Upper lobe of right lung (tissue), 1 donor: ENCODE data around the gene CTBP2. TPM values are rescaled to one million over a fixed set of nuclear protein-coding genes. Genes with fewer than 3 reads are reported as not detected.
A peak's percentile ranks its signal among the peaks of the same experiment; 100 is the strongest.

Source experiments
- ATAC-seq: fragments of 200-7000 bp; cut with Tn5 transposase; one replicate; pipeline ENCODE4 v1.9.1; 2020; ENCODE audit warnings: mild to moderate bottlenecking, moderate library complexity
- DNase-seq: peaks from one replicate; pipeline ENCODE4 v3.0.0-alpha.2; 2020
- H3K27ac ChIP-seq: fragments of 200-600 bp; one replicate; pipeline ENCODE4 v1.8.0; 2022
- H3K27me3 ChIP-seq: fragments of 200-600 bp; one replicate; pipeline ENCODE4 v1.8.0; 2022; ENCODE audit warnings: mild to moderate bottlenecking
- H3K36me3 ChIP-seq: fragments of 200-600 bp; one replicate; pipeline ENCODE4 v1.8.0; 2022
- H3K4me1 ChIP-seq: fragments of 200-600 bp; one replicate; pipeline ENCODE4 v1.8.0; 2022
- H3K4me3 ChIP-seq: fragments of 200-600 bp; one replicate; pipeline ENCODE4 v1.8.0; 2022; ENCODE audit warnings: mild to moderate bottlenecking
- H3K9me3 ChIP-seq: fragments of 200-600 bp; one replicate; pipeline ENCODE4 v1.8.0; 2022
- CTCF ChIP-seq: fragments of 200-600 bp; IDR thresholded peaks from one replicate; pipeline ENCODE4 v1.8.0; 2022; ENCODE audit warnings: antibody characterized with exemption
- intact Hi-C: fragments of 100-400 bp; cut with DNase I; formaldehyde crosslinking; loops from one replicate; pipeline ENCODE4 v1.11.0; 2022
- total RNA-seq: library from RNA; stranded (reverse); fragmentation: NEBNext Ultra II Directional; extraction: Animal tissue kit (Norgen Biotek cat#: 25700); gene quantifications from one replicate; pipeline ENCODE4 v1.2.1, GENCODE V29; 2021
- donor health status: DM: no; HTN: yes; CAD: no; lungs with severe emphysema.

The CTBP2 gene
- total RNA-seq, 1 donor from 2014 or later, result 66.7 TPM

- no peaks in the 10 kb centered on the region for H3K9me3 ChIP-seq
- peak; percentile 28 for DNase-seq
- no peaks in the 10 kb centered on the region for H3K36me3 ChIP-seq
- intact Hi-C loops, result no loop called here
- H3K4me3 ChIP-seq, result no peak overlapping the region
- H3K27me3 ChIP-seq, result no peaks in the 10 kb centered on the region
- no peak overlapping the region for H3K27ac ChIP-seq
- no peak for TF ChIP-seq CTCF
- ATAC-seq, result no peak
- no peaks in the 10 kb centered on the region for H3K4me1 ChIP-seq
Measured at GRCh38 chr10:125204400-125204799, 44.0 kb upstream of the CTBP2 start.

- no peaks in the 10 kb centered on the region for H3K27me3 ChIP-seq
- H3K4me3 ChIP-seq, result no peak overlapping the region
- ATAC-seq (no peak), DNase-seq (peak; percentile 22)
- intact Hi-C loops, result no loop called here
- H3K27ac ChIP-seq, result no peak overlapping the region
- no peaks in the 10 kb centered on the region for H3K36me3 ChIP-seq
- no peaks in the 10 kb centered on the region for H3K4me1 ChIP-seq
- H3K9me3 ChIP-seq, result no peaks in the 10 kb centered on the region
- no peak for TF ChIP-seq CTCF
Measured at GRCh38 chr10:125203186-125203800, 42.9 kb upstream of the CTBP2 start.

GRCh38 chr10:125201791-125202622, 41.6 kb upstream of the CTBP2 start:
- peak; percentile 49 for DNase-seq
- intact Hi-C loops, result no loop called here

GRCh38 chr10:125201108-125201524, 40.8 kb upstream of the CTBP2 start:
- Histone ChIP-seq H3K4me1 (no peaks in the 10 kb centered on the region), H3K27me3 (no peaks in the 10 kb centered on the region), H3K36me3 (no peaks in the 10 kb centered on the region), H3K27ac (no peak overlapping the region), H3K4me3 (no peak overlapping the region), H3K9me3 (no peaks in the 10 kb centered on the region)
- ATAC-seq (no peak), DNase-seq (peak; percentile 20)
- intact Hi-C loops, result no loop called here
- TF ChIP-seq CTCF, result no peak

More at GRCh38 chr10:125201791-125202622, 41.6 kb upstream of the CTBP2 start:
- Histone ChIP-seq H3K36me3 (no peaks in the 10 kb centered on the region), H3K4me1 (no peaks in the 10 kb centered on the region), H3K27me3 (no peaks in the 10 kb centered on the region), H3K4me3 (no peak overlapping the region), H3K9me3 (no peaks in the 10 kb centered on the region), H3K27ac (no peak overlapping the region)
- ATAC-seq, result no peak
- TF ChIP-seq CTCF, result no peak

GRCh38 chr10:125200396-125200795, 40.0 kb upstream of the CTBP2 start:
- intact Hi-C loops, result no loop called here
- Histone ChIP-seq H3K9me3 (no peaks in the 10 kb centered on the region), H3K36me3 (no peaks in the 10 kb centered on the region), H3K4me1 (no peaks in the 10 kb centered on the region), H3K4me3 (no peak overlapping the region), H3K27me3 (no peaks in the 10 kb centered on the region), H3K27ac (no peak overlapping the region)
- peak; percentile 17 for DNase-seq
- TF ChIP-seq CTCF, result no peak
- no peak for ATAC-seq
